ENCODE measurements around the gene PLAC8L1. TPM values are rescaled to one million over a fixed set of nuclear protein-coding genes. Genes with fewer than 3 reads are reported as not detected.

PLAC8L1 gene
- under 1 TPM in 1 of 4 donors, not detected in 3; 0.82 TPM for total RNA-seq
- under 1 TPM in 1 of 3 donors, not detected in 2; 0.36 TPM for polyA plus RNA-seq

GRCh38 chr5:146105477-146105876, at the start of gene PLAC8L1:
PLAC8L1 (minus strand) TSS chr5:146105577; CDS start chr5:146104311, 1,266 bp downstream.
- intact Hi-C loops (cut with DNase I), result no loop called here
- peaks cover 0 to 5% (median 0%) of the 10 kb centered on the region in 4 donors for H3K36me3 ChIP-seq
- H3K4me1 ChIP-seq, result no peaks in the 10 kb centered on the region
- no peaks in the 10 kb centered on the region for H3K27me3 ChIP-seq
- TF ChIP-seq CTCF (IDR thresholded peaks at IDR 0.05), result no peak
- no peak for TF ChIP-seq POLR2A (IDR thresholded peaks at IDR 0.05)
- H3K4me3 ChIP-seq, result no peak within 1 kb of the TSS
- H3K9me3 ChIP-seq, result no peaks in the 10 kb centered on the region
- no peak within 1 kb of the TSS for H3K27ac ChIP-seq
- WGBS, 2 donors, result 93 to 94% methylated on average over 2 of the region's 2 CpGs
- no peak for DNase-seq

- Histone ChIP-seq H3K27ac (no peak overlapping the region), H3K4me3 (no peak overlapping the region), H3K9me3 (no peaks in the 10 kb centered on the region), H3K4me1 (no peaks in the 10 kb centered on the region), H3K36me3 (peaks cover 21 to 99% (median 58%) of the 10 kb centered on the region in 4 donors), H3K27me3 (no peaks in the 10 kb centered on the region)
- 44 to 75% methylated on average over 3 of the region's 3 CpGs for WGBS, 2 donors
- DNase-seq, result no peak
- intact Hi-C loops (cut with DNase I), result loop anchor here (10.0 kb wide), 1 partner anchor 113 kb away; no protein-coding TSS in a partner anchor
- no peak for TF ChIP-seq POLR2AphosphoS5 (IDR thresholded peaks at IDR 0.05)
- no peak for TF ChIP-seq POLR2A (IDR thresholded peaks at IDR 0.05)
- no peak for TF ChIP-seq CTCF (IDR thresholded peaks at IDR 0.05)
- TF ChIP-seq EP300 (IDR thresholded peaks at IDR 0.05), result no peak
Measured at GRCh38 chr5:146151970-146152369, 46.6 kb upstream of the PLAC8L1 start.

- Histone ChIP-seq H3K36me3 (peaks cover 4 to 74% (median 20%) of the 10 kb centered on the region in 4 donors), H3K4me1 (peaks cover 0 to 4% (median 0%) of the 10 kb centered on the region in 4 donors), H3K9me3 (no peaks in the 10 kb centered on the region), H3K27me3 (no peaks in the 10 kb centered on the region), H3K27ac (peak overlapping the region in 3 of 4 donors; percentile 31 to 41 (median 31)), H3K4me3 (no peak overlapping the region)
- no peak for TF ChIP-seq POLR2A (IDR thresholded peaks at IDR 0.05)
- TF ChIP-seq POLR2AphosphoS5 (IDR thresholded peaks at IDR 0.05), result no peak
- no peak for TF ChIP-seq EP300 (IDR thresholded peaks at IDR 0.05)
- no peak for TF ChIP-seq CTCF (IDR thresholded peaks at IDR 0.05)
- no peak for DNase-seq
- intact Hi-C loops (cut with DNase I), result no loop called here
- 20 to 76% methylated on average over 8 of the region's 8 CpGs for WGBS, 2 donors
Measured at GRCh38 chr5:146137967-146138403, 32.6 kb upstream of the PLAC8L1 start.

- TF ChIP-seq POLR2A (IDR thresholded peaks at IDR 0.05) (no peak), EP300 (IDR thresholded peaks at IDR 0.05) (no peak), CTCF (IDR thresholded peaks at IDR 0.05) (peak in 2 of 4 experiments; percentile 13 to 40), POLR2AphosphoS5 (IDR thresholded peaks at IDR 0.05) (no peak)
- DNase-seq, result no peak
- H3K27ac ChIP-seq, result no peak overlapping the region
- intact Hi-C loops (cut with DNase I), result no loop called here
- no peaks in the 10 kb centered on the region for H3K9me3 ChIP-seq
- WGBS, 2 donors, result 68 to 75% methylated on average over 3 of the region's 3 CpGs
- no peaks in the 10 kb centered on the region for H3K27me3 ChIP-seq
- no peak overlapping the region for H3K4me3 ChIP-seq
- peaks cover 7 to 97% (median 28%) of the 10 kb centered on the region in 4 donors for H3K36me3 ChIP-seq
- H3K4me1 ChIP-seq, result no peaks in the 10 kb centered on the region
Measured at GRCh38 chr5:146130440-146131045, 25.2 kb upstream of the PLAC8L1 start.
